Measurements from ENCODE around the gene IL23R. TPM values are rescaled to one million over a fixed set of nuclear protein-coding genes. Genes with fewer than 3 reads are reported as not detected.

Gene IL23R
- total RNA-seq, 1 experiment from 2014 or later: not detected

GRCh38 chr1:67211589-67212563, 45.6 kb downstream of the IL23R start:
- BruUV-seq (replicated peaks): no TSS peak

GRCh38 chr1:67213164-67213563, 46.9 kb downstream of the IL23R start:
- Histone ChIP-seq H3K9me3 (ENCODE audit: control insufficient read depth, insufficient read depth, low read depth, low read length) (no peaks in the 10 kb centered on the region), H3K36me3 (ENCODE audit: control insufficient read depth, insufficient read depth, low read length) (no peaks in the 10 kb centered on the region), H3K4me3 (ENCODE audit: low read depth in 2 of 2, low read length in 2 of 2) (no peak overlapping the region), H3K27me3 (ENCODE audit: control insufficient read depth, insufficient read depth, low read length) (peaks cover 6% of the 10 kb centered on the region; the same call in 1 of the 2 replicates), H3K27ac (ENCODE audit: low read length) (no peak overlapping the region), H3K4me1 (ENCODE audit: control insufficient read depth, insufficient read depth, low read length) (no peaks in the 10 kb centered on the region)
- ATAC-seq (peak; percentile 77; the same call in 1 of the 2 replicates), DNase-seq (ENCODE audit: low read depth, low spot score) (no peak)
- CTCF ChIA-PET: interaction anchor here (0.6 to 1.0 kb wide), 3 partner anchors 8 to 264 kb away, joined by 3 to 4 read pairs (median 4); no protein-coding TSS in a partner anchor
- BruUV-seq (replicated peaks): no TSS peak
- in situ Hi-C loops (cut with HindIII; ENCODE audit: low pct_unique_long_range_greater_than_20kb, low sequenced_read_pairs) (no loop called here), intact Hi-C loops (cut with micrococcal nuclease; ENCODE audit: unreplicated experiment) (loop anchor here (5.0 to 10.0 kb wide), 4 partner anchors 62 to 446 kb away; no protein-coding TSS in a partner anchor)
- POLR2A ChIA-PET: interaction anchor here (0.6 kb wide), 1 partner anchor 216 kb away, joined by 4 read pairs; no protein-coding TSS in a partner anchor
- TF ChIP-seq REST (IDR thresholded peaks at IDR 0.05; ENCODE audit: insufficient read depth in 1 of 2, low read depth in 2 of 2, low read length in 1 of 2): no peak
- TF ChIP-seq CTCF (IDR thresholded peaks at IDR 0.05): peak; percentile 78

More at GRCh38 chr1:67211589-67212563, 45.6 kb downstream of the IL23R start:
- Histone ChIP-seq H3K4me3 (ENCODE audit: low read depth in 2 of 2, low read length in 2 of 2) (no peak overlapping the region), H3K36me3 (ENCODE audit: control insufficient read depth, insufficient read depth, low read length) (no peaks in the 10 kb centered on the region), H3K27ac (ENCODE audit: low read length) (no peak overlapping the region), H3K9me3 (ENCODE audit: control insufficient read depth, insufficient read depth, low read depth, low read length) (no peaks in the 10 kb centered on the region), H3K27me3 (ENCODE audit: control insufficient read depth, insufficient read depth, low read length) (peaks cover 6% of the 10 kb centered on the region; the same call in 1 of the 2 replicates), H3K4me1 (ENCODE audit: control insufficient read depth, insufficient read depth, low read length) (no peaks in the 10 kb centered on the region)
- in situ Hi-C loops (cut with HindIII; ENCODE audit: low pct_unique_long_range_greater_than_20kb, low sequenced_read_pairs): no loop called here
- ChIA-PET CTCF (interaction anchor here (0.6 to 1.2 kb wide), 12 partner anchors 9 to 549 kb away, joined by 3 to 11 read pairs (median 4); no protein-coding TSS in a partner anchor), POLR2A (interaction anchor here (0.7 kb wide), 1 partner anchor 9 kb away, joined by 7 read pairs; no protein-coding TSS in a partner anchor)
- ATAC-seq (peak; percentile 66; the same call in 1 of the 2 replicates), DNase-seq (ENCODE audit: low read depth, low spot score) (no peak)
- no peak for TF ChIP-seq SIN3A (IDR thresholded peaks at IDR 0.05; ENCODE audit: borderline replicate concordance, insufficient read depth, low read depth, low read length)
- peak; percentile 71 for TF ChIP-seq CTCF (IDR thresholded peaks at IDR 0.05)
- intact Hi-C loops (cut with micrococcal nuclease; ENCODE audit: unreplicated experiment): loop anchor here (5.0 to 10.0 kb wide), 4 partner anchors 63 to 445 kb away; no protein-coding TSS in a partner anchor
